ENCODE measurements around the gene CALY.

The CALY gene

DNA sequence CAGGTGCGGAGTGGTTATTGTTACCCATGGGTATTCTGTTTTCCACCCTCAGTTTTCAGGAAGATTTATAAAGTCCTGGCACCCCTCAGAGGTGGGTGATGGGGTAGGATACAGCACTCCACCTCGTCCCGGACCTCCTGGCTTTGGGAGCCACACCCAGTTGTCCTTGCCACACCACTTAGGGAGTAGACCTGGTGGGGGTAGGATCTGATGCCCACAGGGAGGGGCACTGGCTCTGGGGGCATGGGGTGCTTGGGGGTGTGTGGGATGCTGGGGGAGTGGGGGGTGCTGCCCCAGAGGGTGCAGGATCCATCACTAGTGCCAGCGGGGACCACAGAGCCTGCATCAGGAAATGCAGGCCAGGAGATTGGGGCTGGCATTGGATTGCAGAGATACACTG lies 23.5 kb downstream of the CALY start:
- DNase-seq: no peak

DNA sequence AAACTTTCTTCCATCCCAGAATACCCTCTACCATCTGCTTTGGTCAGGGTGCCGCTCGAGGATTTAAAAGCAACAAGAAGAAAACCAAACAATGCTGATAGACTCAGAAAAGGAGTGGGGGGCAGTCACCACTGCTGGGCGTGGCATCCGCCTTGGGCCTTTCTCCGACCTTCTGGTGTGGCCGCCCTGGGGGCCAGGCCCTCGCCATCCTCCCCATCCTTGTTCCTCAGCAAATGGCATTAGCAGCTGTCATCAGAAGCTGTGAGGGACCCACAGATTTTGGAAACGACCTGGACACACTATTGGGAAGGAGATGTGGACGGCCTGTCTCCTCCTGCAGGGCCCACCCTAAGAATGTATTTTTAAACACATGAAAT lies 23.9 kb downstream of the CALY start:
- no peak for DNase-seq

GRCh38 chr10:133312016-133312768 lies 24.5 kb downstream of the CALY start:
- no peak for DNase-seq

- DNase-seq: no peak
Measured at GRCh38 chr10:133311570-133311969, 25.1 kb downstream of the CALY start.

DNA sequence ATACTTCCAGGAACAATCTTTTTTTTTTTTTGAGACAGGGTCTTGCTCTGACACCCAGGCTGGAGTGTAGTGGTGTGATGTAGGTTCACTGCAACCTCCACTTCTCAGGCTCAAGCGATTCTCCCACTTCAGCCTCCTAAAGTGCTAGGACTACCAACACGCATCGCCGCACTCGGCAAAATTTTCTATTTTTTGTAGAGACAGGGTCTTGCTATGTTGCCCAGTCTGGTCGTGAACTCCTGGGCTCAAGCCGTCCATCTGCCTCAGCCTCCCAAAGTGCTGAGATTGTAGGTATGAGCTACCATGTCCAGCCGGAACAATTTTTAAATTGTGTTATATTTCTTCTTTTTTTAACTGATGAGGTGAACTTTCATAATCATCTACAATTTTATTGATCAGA lies 25.9 kb downstream of the CALY start:
- DNase-seq: no peak

DNA sequence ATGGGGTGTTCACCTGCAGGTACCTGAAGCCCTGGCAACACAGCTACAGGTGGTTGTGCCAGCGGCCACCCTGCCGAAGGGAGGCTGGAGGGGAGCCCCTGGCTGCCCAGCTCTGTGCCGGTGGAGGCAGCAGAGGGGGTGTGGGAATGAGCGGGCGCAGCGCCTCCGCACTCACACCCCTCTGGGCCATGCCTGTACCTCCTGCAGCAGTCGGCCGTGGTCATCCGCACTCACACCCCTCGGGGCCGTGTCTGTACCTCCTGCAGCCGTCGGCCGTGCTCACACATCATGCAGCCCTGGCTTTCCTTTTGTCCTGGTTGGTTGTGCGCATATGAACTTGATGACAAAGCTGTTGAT lies 26.3 kb downstream of the CALY start:
- no peak for DNase-seq

- DNase-seq: peak in 2 of 56 donors; percentile 17 to 42
Measured at GRCh38 chr10:133309720-133310398, 26.8 kb downstream of the CALY start.

GRCh38 chr10:133309100-133309719 lies 27.5 kb downstream of the CALY start:
- DNase-seq: peak in 55 of 56 donors; percentile 62 to 96 (median 90)

- peak in 55 of 56 donors; percentile 49 to 96 (median 86) for DNase-seq
Measured at GRCh38 chr10:133308421-133309099, 28.1 kb downstream of the CALY start, which contains the start of the genes TUBGCP2 and ZNF511. TUBGCP2 (minus strand) TSS chr10:133308872; CDS start chr10:133302941, 5,931 bp downstream. ZNF511 (plus strand) TSS chr10:133308914; CDS start chr10:133308944, 30 bp downstream.

DNA sequence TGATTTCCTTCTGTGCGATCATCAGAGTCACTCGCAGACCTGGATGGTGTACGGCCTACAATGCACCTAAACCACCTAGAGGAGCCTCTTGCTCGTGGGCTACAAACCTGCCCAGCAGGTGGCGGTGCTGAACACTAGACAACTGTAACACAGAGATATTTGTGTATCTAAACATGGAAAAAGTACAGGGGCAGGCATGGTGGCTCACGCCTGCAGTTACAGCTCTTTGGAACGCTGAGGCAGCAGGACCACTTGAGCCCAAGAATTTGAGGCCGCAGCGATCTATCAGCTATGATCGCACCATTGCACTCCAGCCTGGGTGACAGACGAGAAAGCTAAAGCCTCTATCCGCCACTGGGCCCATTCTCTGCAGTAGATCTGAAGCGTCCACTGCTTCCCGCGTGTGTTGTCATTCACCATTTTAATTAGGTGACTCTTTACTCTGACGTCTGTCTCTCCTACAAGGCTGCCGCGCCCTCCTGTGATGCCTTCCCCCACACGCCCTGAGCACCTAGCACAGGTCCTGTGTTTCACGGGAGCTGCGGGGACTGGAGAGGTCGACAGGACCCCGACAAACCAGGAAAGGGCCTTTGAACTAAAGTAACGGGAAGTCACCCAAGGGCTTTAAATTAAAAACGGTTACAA lies 28.8 kb downstream of the CALY start:
- peak in 27 of 56 donors; percentile 9 to 76 (median 37) for DNase-seq

DNA sequence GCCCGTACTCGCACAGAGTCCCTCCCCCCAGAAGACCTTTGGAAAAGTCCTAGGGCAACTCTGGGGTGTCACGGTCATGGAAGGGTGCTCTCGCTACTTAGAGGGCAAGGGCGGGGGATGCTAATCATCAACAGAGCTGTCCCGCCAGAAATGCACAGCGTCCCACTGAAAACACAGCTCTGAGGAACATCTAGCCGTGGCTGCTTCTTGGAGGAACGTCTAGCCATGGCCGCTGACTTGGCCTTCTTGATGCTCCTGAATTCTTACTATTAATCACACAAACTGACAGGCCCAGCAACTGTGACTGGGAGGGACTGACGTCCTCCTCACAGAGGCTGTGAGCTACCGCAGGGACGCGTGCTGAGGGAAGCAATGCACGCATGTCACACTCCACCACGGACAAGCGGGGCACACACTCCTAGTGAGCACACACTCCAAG lies 29.7 kb downstream of the CALY start:
- no peak for DNase-seq

GRCh38 chr10:133306097-133306476 lies 30.6 kb downstream of the CALY start:
- no peak for DNase-seq

DNA sequence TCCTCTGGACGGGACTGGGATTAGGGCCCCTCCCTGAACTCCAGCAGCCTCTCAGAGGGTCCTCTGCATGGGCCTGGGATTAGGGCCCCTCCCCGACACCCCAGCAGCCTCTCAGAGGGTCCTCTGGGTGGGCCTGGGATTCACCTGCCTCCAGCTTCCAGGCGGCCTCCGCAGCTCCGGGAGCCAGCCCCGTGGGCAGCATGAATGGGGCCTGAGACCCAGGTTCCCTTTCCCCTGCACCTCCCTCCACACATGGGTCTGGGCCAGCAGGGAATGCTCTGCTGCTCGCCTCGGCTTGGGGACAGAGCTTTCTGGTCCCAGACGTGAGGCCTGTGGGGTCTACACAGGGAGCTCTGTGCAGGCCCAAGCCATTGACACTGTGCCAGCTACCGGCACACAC lies 33.5 kb downstream of the CALY start:
- no peak for DNase-seq

DNA sequence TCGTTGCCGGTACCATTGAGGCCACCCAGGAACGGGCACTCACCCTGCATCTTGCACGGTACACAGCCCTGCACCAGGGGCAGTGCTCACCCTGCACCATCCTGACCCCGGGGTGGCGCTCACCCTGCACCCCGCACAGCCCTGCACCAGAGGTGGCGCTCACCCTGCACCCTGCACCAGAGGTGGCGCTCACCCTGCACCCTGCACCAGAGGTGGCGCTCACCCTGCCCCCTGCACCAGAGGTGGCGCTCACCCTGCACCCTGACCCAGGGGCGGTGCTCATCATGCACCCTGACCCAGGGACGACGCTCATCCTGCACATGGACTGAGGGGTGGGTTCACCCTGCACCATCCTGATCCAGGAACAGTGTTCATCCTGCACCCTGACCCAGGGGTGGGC lies 34.5 kb downstream of the CALY start:
- no peak for DNase-seq

GRCh38 chr10:133299738-133300137 lies 37.0 kb downstream of the CALY start:
- DNase-seq: no peak

GRCh38 chr10:133299224-133299623 lies 37.5 kb downstream of the CALY start:
- no peak for DNase-seq

DNA sequence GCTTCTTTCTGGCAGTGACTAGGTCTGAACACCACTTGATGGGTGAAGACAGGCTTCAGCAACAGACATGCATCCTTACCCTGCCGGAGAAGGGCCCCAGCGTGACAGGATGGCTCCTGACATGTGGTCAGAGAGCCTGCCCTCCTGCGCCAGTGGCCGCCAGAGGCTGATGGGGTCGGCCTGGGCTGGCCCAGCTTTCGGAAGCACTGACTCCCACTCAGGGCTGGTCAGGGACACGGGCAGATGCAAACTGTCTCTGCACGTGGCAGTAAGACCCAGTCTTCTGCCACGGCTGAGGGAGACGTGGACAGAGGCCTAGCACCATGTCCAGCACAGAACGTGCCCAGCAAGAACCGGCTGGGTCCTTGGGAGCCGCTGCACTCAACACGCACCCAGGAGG lies 38.2 kb downstream of the CALY start:
- no peak for DNase-seq

GRCh38 chr10:133297504-133297903 lies 39.2 kb downstream of the CALY start:
- DNase-seq: no peak

DNA sequence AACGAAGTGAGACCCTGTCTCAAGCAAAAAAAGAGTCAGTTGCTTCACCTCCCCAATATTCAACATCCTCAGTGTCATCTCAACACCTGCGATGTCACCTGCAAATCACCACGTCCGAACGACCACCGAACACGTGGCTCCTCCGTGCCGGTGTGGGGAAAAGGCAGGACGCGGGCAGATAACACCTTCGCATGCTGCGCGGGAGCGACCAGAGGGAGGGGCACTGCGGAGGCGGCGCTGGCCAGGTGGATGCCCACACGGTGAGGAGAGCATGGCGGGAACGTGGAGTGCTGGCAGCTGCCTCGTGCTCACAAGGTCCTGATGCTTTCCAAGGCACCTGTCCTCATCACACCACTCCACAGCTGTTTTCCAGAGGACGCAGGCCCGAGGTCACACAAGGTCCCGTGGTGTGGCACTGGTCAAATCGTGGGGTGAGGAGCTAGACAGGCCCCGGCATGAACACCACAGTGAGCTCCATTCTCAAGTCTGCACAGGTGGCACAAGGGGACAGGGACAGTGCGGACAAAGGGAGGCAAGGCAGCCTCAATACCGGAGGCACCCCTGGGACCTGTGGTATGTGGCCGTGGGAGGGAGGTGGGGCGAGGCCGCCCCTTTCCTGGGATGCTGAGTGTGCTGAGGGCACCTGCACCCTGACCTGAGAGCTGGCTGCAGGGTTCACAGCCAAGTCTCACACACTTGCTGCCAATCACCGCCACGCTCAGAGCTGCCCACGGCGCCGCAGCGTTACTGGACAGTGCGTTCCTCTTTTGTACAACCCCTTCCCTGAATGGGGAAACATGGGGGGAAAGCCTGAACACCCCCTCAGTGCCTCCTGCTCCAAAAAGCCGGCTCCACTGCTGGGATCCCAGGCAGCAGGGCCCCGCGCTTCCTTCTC lies 41.0 kb downstream of the CALY start:
- DNase-seq: no peak

GRCh38 chr10:133294189-133294588 lies 42.5 kb downstream of the CALY start:
- peak in 1 of 56 donors; percentile 14 for DNase-seq
